Activated CD4-positive, alpha-beta T cell treated with anti-CD3 and anti-CD28 coated beads, Interleukin-2, amount 50 U/mL, for 4 hours (primary cell): ENCODE data around the gene DYNC2H1.
"Not testable (repeated sequence)": the region's sequence is repeated elsewhere in the genome, so short reads cannot be mapped to it uniquely, and the experiment has no call there.

Source experiments
- DNase-seq, 2 experiments: peaks; one replicate each; pipeline ENCODE4 v3.0.0-alpha.2; 2020

DYNC2H1 gene

GRCh38 chr11:103125462-103125861 lies 16.2 kb downstream of the DYNC2H1 start:
- no peak for DNase-seq

GRCh38 chr11:103141986-103142385 lies 32.8 kb downstream of the DYNC2H1 start:
- DNase-seq: not testable (repeated sequence)

- DNase-seq: no peak
Observed at GRCh38 chr11:103147627-103148026, 38.4 kb downstream of the DYNC2H1 start.

GRCh38 chr11:103157542-103157941 lies 48.3 kb downstream of the DYNC2H1 start:
- no peak for DNase-seq

GRCh38 chr11:103164093-103164796 lies 55.0 kb downstream of the DYNC2H1 start:
- DNase-seq: no peak

- no peak for DNase-seq
Observed at GRCh38 chr11:103167166-103167565, 57.9 kb downstream of the DYNC2H1 start.

- no peak for DNase-seq
Observed at GRCh38 chr11:103170865-103171264, 61.6 kb downstream of the DYNC2H1 start.

GRCh38 chr11:103175461-103176129 lies 66.4 kb downstream of the DYNC2H1 start:
- no peak for DNase-seq

GRCh38 chr11:103183981-103184611 lies 74.9 kb downstream of the DYNC2H1 start:
- DNase-seq: no peak

GRCh38 chr11:103202048-103202651 lies 92.9 kb downstream of the DYNC2H1 start:
- no peak for DNase-seq

GRCh38 chr11:103210543-103210942 lies 101.3 kb downstream of the DYNC2H1 start:
- DNase-seq: no peak

- no peak for DNase-seq
Observed at GRCh38 chr11:103215812-103216211, 106.6 kb downstream of the DYNC2H1 start.

GRCh38 chr11:103220133-103220532 lies 110.9 kb downstream of the DYNC2H1 start:
- no peak for DNase-seq

- no peak for DNase-seq
Observed at GRCh38 chr11:103222806-103223205, 113.6 kb downstream of the DYNC2H1 start.

GRCh38 chr11:103228807-103229206 lies 119.6 kb downstream of the DYNC2H1 start:
- DNase-seq: no peak

- DNase-seq: no peak
Observed at GRCh38 chr11:103234974-103235373, 125.7 kb downstream of the DYNC2H1 start.

- no peak for DNase-seq
Observed at GRCh38 chr11:103241574-103241973, 132.3 kb downstream of the DYNC2H1 start.

GRCh38 chr11:103254123-103254522 lies 144.9 kb downstream of the DYNC2H1 start:
- DNase-seq: no peak

- no peak for DNase-seq
Observed at GRCh38 chr11:103257360-103257759, 148.1 kb downstream of the DYNC2H1 start.

GRCh38 chr11:103266167-103266831 lies 157.1 kb downstream of the DYNC2H1 start:
- no peak for DNase-seq

- no peak for DNase-seq
Observed at GRCh38 chr11:103272876-103273275, 163.7 kb downstream of the DYNC2H1 start.

GRCh38 chr11:103274025-103274424 lies 164.8 kb downstream of the DYNC2H1 start:
- no peak for DNase-seq

GRCh38 chr11:103279821-103280220 lies 170.6 kb downstream of the DYNC2H1 start:
- no peak for DNase-seq
